Measurements from ENCODE around the gene ITSN2. TPM values are rescaled to one million over a fixed set of nuclear protein-coding genes. Genes with fewer than 3 reads are reported as not detected.

ITSN2 gene
- total RNA-seq, 1 experiment from 2014 or later, result 21.9 TPM

GRCh38 chr2:24206242-24206641 is 154.1 kb downstream of the ITSN2 start:
- Histone ChIP-seq H3K79me2 (ENCODE audit: low read length) (no peaks in the 10 kb centered on the region), H3K9ac (ENCODE audit: low read length) (no peak overlapping the region), H3K4me3 (ENCODE audit: low read length) (no peak overlapping the region), H3K27ac (ENCODE audit: low read length) (no peak overlapping the region), H4K20me1 (ENCODE audit: low read length) (no peaks in the 10 kb centered on the region), H3K9me3 (ENCODE audit: low read length) (no peaks in the 10 kb centered on the region), H3K36me3 (ENCODE audit: low read depth, low read length) (no peaks in the 10 kb centered on the region), H3K9me2 (replicated peaks; ENCODE audit: low read length) (no peaks in the 10 kb centered on the region), H3K4me2 (ENCODE audit: low read length) (no peak overlapping the region), H3F3A (ENCODE audit: low read length, unreplicated experiment) (no peaks in the 10 kb centered on the region), H3K4me1 (ENCODE audit: insufficient read depth, low read length) (no peaks in the 10 kb centered on the region), H3K27me3 (ENCODE audit: low read length) (no peaks in the 10 kb centered on the region), H2AFZ (ENCODE audit: low read length) (no peak overlapping the region)
- CTCF ChIA-PET, result no interaction called here
- DNase-seq, result no peak
- POLR2A ChIA-PET (ENCODE audit: unreplicated experiment), result no interaction called here
- no peak for TF ChIP-seq EZH2phosphoT487 (IDR thresholded peaks at IDR 0.05; ENCODE audit: borderline replicate concordance, low read length)
- no peak for TF ChIP-seq CTCF (conservative IDR thresholded peaks at IDR 0.05; ENCODE audit: low read depth, low read length)
- no peak for TF ChIP-seq EZH2 (IDR thresholded peaks at IDR 0.05; ENCODE audit: low read length, unreplicated experiment)
- ATAC-seq, result no peak
- no TSS peak for BruUV-seq (replicated peaks)
- intact Hi-C loops (cut with micrococcal nuclease), result no loop called here

GRCh38 chr2:24205131-24205530 is 155.2 kb downstream of the ITSN2 start:
- no peaks in the 10 kb centered on the region for H3K4me1 ChIP-seq (ENCODE audit: insufficient read depth, low read length)
- ATAC-seq (no peak), DNase-seq (no peak)
- ChIA-PET CTCF (no interaction called here), POLR2A (ENCODE audit: unreplicated experiment) (no interaction called here)
- H2AFZ ChIP-seq (ENCODE audit: low read length), result no peak overlapping the region
- H4K20me1 ChIP-seq (ENCODE audit: low read length), result no peaks in the 10 kb centered on the region
- no peak overlapping the region for H3K4me3 ChIP-seq (ENCODE audit: low read length)
- no peaks in the 10 kb centered on the region for H3K9me3 ChIP-seq (ENCODE audit: low read length)
- H3K27ac ChIP-seq (ENCODE audit: low read length), result no peak overlapping the region
- no peak overlapping the region for H3K4me2 ChIP-seq (ENCODE audit: low read length)
- intact Hi-C loops (cut with micrococcal nuclease), result no loop called here
- H3K27me3 ChIP-seq (ENCODE audit: low read length), result no peaks in the 10 kb centered on the region
- no peaks in the 10 kb centered on the region for H3F3A ChIP-seq (ENCODE audit: low read length, unreplicated experiment)
- TF ChIP-seq EZH2 (IDR thresholded peaks at IDR 0.05; ENCODE audit: low read length, unreplicated experiment), result no peak
- TF ChIP-seq CTCF (conservative IDR thresholded peaks at IDR 0.05; ENCODE audit: low read depth, low read length), result no peak
- no peak for TF ChIP-seq EZH2phosphoT487 (IDR thresholded peaks at IDR 0.05; ENCODE audit: borderline replicate concordance, low read length)
- H3K9me2 ChIP-seq (replicated peaks; ENCODE audit: low read length), result no peaks in the 10 kb centered on the region
- H3K9ac ChIP-seq (ENCODE audit: low read length), result no peak overlapping the region
- BruUV-seq (replicated peaks), result no TSS peak
- no peaks in the 10 kb centered on the region for H3K79me2 ChIP-seq (ENCODE audit: low read length)
- H3K36me3 ChIP-seq (ENCODE audit: low read depth, low read length), result no peaks in the 10 kb centered on the region

- Histone ChIP-seq H2AFZ (ENCODE audit: low read length) (no peak overlapping the region), H3K27me3 (ENCODE audit: low read length) (no peaks in the 10 kb centered on the region), H3K4me1 (ENCODE audit: insufficient read depth, low read length) (no peaks in the 10 kb centered on the region), H3F3A (ENCODE audit: low read length, unreplicated experiment) (no peaks in the 10 kb centered on the region), H3K9me2 (replicated peaks; ENCODE audit: low read length) (no peaks in the 10 kb centered on the region), H4K20me1 (ENCODE audit: low read length) (no peaks in the 10 kb centered on the region), H3K9ac (ENCODE audit: low read length) (no peak overlapping the region), H3K36me3 (ENCODE audit: low read depth, low read length) (no peaks in the 10 kb centered on the region), H3K27ac (ENCODE audit: low read length) (no peak overlapping the region), H3K4me3 (ENCODE audit: low read length) (no peak overlapping the region), H3K4me2 (ENCODE audit: low read length) (no peak overlapping the region), H3K9me3 (ENCODE audit: low read length) (no peaks in the 10 kb centered on the region), H3K79me2 (ENCODE audit: low read length) (no peaks in the 10 kb centered on the region)
- ChIA-PET POLR2A (ENCODE audit: unreplicated experiment) (no interaction called here), CTCF (no interaction called here)
- ATAC-seq, result no peak
- TF ChIP-seq CTCF (conservative IDR thresholded peaks at IDR 0.05; ENCODE audit: low read depth, low read length), result no peak
- DNase-seq, result no peak
- no TSS peak for BruUV-seq (replicated peaks)
- intact Hi-C loops (cut with micrococcal nuclease), result no loop called here
Measured at GRCh38 chr2:24204505-24204904, 155.8 kb downstream of the ITSN2 start.
